IPS DF 19.7 (cell line): ENCODE results near the gene DVL1.

Experiments used
- DNase-seq: peaks from one replicate; pipeline ENCODE4 v3.0.0-alpha.2; 2013; ENCODE audit warnings: low read depth, low spot score

DVL1 gene

DNA sequence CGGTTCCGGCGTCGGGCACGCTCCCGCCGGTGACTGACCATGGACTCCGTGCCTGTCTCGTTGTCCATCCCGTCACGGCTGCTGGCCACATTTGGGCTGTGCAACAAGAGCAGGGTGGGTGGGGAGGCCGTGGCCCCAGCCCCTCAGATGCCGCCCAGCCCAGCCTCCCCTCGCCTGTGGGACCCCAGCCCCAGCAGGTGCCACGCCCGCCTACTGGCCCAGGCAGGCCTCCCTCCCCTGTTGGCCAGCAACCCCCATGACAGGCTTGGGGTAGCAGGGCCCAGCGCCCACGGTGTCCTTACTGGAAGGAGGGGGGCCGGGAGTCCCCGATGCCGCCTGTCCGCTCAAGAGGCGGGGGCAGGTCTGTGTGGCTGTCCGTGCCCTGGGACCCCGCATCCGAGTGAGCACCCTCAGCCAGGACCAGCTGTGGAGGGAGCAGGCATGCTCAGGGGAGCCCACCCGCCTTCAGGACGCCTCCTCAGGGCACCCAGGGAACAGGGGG lies 7.1 kb downstream of the DVL1 start:
- no peak for DNase-seq

DNA sequence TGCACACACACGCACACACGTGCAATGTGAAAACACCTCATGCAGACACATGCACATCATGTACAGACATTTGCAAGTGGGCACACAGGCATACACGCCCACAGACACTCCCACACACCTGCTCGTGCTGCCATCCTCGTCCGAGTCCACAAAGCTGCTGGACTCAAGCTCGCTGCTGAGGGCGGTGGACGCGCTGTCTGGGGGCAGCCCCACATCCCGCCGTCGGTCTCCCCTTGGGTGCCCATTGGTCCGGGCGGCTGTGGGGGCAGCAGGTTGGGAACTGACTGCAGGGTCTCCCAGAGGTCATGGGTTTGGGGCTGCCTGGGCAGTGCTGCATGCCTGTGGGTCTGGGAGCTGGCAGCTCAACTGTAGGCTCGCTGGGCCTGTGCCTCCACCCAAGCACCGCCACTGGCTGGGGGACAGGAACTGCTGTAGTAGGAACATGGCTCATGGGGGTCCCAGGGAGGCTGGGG lies 7.6 kb downstream of the DVL1 start:
- no peak for DNase-seq

DNA sequence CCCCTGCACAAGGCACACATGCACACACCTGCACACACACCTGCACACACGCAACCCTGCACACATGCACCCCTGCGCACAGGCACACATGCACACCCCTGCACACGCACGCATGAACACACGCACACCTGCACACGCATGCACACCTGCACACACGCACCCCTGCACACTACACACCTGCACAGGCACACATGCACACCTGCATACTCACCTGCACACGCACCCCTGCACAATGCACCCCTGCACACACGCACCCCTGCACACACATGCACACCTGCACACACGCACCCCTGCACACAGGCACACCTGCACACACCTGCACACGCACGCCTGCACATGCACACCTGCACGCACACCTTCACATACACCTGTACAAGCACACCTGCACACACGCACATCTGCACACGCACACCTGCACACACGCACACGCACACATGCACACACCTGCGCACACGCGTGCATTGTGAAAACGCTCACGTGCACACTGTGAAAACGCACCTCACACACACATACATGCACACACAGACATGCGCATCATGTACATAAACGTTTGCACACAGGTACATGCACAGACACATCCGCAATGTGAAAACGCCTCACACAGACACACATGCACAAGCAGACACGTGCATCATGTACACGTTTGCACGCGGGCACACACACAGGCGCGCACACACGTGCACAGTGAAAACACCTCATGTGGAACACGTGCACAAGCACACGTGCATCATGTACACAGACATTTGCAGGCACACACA lies 8.2 kb downstream of the DVL1 start:
- DNase-seq: no peak

DNA sequence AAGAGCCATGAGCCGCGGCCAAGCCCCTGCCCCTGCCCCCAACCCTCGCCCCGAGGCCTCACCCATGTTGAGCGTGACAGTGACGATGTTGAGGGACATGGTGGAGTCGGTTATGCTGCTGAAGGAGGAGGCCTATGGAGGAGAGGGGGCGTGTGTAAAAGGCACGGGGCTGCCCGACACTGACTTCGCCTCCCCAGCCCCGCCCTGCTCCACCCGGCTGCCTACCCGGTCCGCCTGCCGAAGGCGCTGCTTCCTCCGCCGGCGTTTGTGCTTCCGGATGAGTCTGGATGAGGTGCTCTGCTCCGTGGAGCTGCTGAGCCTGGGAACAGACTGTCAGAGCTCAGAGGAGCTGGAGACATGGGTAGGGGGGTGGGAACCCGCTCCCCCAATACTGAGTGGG lies 9.0 kb downstream of the DVL1 start:
- no peak for DNase-seq

DNA sequence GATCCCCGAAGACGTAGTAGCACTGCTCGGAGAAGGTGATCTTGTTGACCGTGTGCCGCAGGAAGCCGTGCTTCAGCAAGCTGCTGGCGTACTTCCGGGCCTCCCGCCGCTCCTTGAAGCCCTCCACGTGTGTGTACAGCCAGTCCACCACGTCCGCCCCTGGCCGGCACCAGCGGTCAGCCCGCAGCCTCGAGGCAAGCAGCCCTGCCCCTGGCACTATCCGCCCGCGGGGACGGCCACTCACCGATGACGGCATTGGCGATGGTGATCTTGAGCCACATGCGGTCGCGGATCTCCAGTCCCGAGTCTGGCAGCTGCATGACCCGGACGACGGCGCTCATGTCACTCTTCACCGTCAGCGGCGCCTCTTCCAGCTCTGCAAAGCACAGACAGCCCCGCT lies 10.9 kb downstream of the DVL1 start:
- DNase-seq: no peak

DNA sequence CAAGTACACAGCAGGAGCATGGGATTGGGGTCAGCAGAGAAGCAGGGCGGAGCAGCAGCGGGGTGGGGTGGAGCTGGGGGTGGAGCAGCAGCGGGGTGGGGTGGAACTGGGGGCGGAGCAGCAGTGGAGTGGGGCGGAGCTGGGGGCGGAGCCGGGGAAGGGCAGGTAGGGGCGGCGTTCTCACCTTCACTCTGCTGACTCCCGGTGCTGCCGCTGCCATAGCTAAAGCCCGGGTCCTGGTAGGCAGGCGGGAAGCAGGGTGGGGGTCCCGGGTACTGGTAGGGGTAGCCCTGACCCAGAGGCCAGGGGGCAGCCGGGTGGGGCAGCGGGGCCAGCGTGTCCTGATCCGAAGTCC lies 11.4 kb downstream of the DVL1 start:
- no peak for DNase-seq

DNA sequence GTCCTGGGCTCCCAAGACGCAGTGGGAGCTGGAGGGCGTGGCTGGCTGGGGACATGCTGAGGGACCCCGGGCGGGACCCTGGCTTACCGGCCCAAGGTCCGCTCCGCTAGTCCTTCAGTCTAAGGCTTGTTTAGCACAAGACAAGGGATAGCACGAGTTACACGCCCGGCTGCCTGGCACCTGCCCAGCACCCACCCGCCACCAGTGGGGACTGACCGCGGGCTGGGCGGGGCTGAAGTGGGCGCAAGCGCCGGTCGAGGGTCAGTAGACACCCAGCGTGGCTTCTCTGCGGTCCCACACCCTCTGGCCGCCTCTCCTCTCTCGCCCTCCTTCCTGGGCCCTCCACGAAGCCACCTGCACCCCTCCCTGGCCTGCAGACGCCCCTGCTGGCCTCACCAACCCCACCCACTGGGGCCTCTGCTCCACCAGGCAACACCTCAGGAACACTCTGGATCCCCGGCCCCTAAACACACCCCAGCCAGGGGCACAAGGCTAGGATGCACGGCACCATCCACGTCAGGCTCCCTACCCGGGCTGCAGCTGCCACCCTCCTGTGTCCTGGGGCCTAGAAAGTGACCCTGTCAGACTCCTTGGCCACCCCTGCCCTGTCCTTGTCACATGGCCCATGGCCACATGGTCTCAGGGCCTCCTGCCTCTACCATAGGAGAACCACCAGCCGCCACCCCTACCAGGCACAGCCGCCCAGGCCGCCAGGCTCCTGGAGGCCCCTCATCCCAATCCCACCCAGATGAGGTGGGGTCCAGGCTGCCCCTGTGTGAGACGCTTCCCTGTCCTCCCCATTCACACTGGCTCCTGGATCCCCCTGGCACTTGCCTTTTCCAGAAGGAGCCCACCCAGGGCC lies 12.1 kb downstream of the DVL1 start:
- DNase-seq: no peak

DNA sequence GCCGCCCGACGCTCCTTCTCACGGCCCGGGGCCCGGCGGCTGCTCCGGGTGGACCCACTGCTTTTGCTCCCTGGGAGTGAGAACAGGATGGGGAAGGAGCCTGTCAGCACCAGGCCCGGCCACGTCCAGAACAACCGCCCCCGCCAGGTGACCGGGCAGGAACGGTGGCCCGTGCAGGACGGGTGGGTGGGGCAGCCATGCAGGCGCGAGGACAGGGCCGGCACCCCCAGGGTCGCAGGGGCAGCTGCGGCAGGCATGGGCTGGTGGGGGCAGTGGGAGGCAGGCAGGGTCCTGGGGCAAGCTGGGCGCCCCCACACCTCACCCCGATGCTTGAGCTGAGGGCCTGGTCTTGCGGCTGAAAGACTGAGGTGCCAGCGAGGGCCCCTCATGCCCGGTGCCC lies 12.8 kb downstream of the DVL1 start:
- no peak for DNase-seq

DNA sequence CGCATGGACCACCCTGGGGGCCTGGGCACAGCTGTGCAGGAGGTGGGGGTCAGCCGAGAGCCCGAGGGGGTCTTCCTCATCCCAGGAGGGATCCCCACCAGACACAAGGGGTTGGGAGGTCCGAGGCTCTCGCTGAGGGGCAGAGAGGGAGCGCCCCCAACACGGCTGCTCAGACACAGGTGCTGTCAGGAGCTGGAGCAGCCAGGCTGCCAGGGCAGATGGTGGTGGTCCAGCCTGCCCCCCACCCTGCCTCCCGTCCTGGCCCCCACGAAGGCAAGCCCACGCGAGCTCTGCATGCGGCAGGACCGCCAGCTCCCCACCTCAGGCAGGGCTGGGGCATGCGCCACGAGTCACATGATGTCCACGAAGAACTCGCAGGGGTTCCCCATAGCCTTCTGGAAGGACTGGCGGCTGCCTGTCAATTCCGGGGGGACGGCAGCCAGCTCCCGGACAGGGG lies 13.4 kb downstream of the DVL1 start:
- DNase-seq: no peak

DNA sequence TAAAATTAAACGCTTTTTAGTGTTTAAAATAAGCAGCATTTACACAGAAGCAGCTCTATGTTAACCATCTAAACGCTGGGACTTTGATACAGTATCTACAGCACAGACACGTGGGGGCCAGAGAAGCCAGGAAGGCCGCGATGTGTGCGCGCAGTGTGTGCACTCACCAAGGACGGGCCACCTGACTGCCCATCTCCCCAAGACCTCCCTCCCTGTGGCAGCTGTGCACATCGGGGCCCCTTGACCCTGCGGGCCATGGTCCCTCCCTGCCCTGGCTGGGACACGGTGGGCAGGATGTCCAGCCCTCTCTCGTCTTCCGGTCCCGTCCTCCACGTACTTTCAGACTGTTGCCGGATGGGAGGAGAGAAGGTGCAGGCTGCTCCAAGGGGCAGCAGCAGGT lies 13.9 kb downstream of the DVL1 start:
- no peak for DNase-seq

DNA sequence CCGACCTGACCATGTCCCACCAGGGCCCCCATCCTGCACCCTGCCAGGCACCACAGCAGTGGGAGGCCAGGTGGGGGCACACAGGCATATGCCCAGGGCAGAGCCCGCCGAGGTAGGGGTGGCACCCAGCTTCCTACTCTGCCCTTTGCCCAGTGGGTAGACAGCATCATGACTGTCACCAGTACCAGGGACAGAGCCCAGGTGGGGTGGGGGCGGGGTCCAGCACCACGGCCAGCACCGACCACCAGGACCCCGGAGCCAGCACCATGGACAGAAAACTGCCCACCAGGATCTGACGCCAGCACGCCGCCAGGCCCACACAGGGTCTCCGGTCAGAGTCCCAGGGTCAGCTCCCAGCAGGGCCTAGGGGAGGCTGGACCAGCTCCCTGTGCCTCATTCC lies 14.4 kb downstream of the DVL1 start:
- DNase-seq: no peak

DNA sequence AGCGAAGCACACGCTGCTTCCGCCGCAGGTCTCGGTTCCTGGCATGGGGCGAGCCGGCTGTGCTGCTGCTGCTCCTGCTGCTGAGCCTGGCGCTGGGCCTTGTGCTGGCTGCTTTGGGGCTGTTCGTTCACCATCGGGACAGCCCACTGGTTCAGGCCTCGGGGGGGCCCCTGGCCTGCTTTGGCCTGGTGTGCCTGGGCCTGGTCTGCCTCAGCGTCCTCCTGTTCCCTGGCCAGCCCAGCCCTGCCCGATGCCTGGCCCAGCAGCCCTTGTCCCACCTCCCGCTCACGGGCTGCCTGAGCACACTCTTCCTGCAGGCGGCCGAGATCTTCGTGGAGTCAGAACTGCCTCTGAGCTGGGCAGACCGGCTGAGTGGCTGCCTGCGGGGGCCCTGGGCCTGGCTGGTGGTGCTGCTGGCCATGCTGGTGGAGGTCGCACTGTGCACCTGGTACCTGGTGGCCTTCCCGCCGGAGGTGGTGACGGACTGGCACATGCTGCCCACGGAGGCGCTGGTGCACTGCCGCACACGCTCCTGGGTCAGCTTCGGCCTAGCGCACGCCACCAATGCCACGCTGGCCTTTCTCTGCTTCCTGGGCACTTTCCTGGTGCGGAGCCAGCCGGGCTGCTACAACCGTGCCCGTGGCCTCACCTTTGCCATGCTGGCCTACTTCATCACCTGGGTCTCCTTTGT lies 15.5 kb downstream of the DVL1 start:
- no peak for DNase-seq

DNA sequence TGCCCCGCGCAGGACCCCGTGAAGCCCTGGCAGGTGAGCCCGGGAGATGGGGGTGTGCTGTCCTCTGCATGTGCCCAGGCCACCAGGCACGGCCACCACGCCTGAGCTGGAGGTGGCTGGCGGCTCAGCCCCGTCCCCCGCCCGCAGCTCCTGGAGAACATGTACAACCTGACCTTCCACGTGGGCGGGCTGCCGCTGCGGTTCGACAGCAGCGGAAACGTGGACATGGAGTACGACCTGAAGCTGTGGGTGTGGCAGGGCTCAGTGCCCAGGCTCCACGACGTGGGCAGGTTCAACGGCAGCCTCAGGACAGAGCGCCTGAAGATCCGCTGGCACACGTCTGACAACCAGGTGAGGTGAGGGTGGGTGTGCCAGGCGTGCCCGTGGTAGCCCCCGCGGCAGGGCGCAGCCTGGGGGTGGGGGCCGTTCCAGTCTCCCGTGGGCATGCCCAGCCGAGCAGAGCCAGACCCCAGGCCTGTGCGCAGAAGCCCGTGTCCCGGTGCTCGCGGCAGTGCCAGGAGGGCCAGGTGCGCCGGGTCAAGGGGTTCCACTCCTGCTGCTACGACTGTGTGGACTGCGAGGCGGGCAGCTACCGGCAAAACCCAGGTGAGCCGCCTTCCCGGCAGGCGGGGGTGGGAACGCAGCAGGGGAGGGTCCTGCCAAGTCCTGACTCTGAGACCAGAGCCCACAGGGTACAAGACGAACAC lies 16.3 kb downstream of the DVL1 start:
- DNase-seq: no peak

DNA sequence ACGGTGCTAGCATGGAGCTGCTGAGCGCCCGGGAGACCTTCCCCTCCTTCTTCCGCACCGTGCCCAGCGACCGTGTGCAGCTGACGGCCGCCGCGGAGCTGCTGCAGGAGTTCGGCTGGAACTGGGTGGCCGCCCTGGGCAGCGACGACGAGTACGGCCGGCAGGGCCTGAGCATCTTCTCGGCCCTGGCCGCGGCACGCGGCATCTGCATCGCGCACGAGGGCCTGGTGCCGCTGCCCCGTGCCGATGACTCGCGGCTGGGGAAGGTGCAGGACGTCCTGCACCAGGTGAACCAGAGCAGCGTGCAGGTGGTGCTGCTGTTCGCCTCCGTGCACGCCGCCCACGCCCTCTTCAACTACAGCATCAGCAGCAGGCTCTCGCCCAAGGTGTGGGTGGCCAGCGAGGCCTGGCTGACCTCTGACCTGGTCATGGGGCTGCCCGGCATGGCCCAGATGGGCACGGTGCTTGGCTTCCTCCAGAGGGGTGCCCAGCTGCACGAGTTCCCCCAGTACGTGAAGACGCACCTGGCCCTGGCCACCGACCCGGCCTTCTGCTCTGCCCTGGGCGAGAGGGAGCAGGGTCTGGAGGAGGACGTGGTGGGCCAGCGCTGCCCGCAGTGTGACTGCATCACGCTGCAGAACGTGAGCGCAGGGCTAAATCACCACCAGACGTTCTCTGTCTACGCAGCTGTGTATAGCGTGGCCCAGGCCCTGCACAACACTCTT lies 17.0 kb downstream of the DVL1 start:
- no peak for DNase-seq

DNA sequence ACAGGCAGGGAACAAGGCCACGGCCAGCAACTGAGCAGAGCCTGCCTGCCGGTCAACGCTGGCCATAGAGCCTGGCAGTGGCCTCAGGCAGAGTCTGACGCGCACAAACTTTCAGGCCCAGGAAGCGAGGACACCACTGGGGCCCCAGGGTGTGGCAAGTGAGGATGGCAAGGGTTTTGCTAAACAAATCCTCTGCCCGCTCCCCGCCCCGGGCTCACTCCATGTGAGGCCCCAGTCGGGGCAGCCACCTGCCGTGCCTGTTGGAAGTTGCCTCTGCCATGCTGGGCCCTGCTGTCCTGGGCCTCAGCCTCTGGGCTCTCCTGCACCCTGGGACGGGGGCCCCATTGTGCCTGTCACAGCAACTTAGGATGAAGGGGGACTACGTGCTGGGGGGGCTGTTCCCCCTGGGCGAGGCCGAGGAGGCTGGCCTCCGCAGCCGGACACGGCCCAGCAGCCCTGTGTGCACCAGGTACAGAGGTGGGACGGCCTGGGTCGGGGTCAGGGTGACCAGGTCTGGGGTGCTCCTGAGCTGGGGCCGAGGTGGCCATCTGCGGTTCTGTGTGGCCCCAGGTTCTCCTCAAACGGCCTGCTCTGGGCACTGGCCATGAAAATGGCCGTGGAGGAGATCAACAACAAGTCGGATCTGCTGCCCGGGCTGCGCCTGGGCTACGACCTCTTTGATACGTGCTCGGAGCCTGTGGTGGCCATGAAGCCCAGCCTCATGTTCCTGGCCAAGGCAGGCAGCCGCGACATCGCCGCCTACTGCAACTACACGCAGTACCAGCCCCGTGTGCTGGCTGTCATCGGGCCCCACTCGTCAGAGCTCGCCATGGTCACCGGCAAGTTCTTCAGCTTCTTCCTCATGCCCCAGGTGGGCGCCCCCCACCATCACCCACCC lies 17.9 kb downstream of the DVL1 start, which contains the start of gene TAS1R3:
Gene TAS1R3, plus strand, starts transcription at position 213 of the 898 bp plus-strand sequence. Its CDS starts 66 bp downstream, at position 279.
- DNase-seq: no peak

DNA sequence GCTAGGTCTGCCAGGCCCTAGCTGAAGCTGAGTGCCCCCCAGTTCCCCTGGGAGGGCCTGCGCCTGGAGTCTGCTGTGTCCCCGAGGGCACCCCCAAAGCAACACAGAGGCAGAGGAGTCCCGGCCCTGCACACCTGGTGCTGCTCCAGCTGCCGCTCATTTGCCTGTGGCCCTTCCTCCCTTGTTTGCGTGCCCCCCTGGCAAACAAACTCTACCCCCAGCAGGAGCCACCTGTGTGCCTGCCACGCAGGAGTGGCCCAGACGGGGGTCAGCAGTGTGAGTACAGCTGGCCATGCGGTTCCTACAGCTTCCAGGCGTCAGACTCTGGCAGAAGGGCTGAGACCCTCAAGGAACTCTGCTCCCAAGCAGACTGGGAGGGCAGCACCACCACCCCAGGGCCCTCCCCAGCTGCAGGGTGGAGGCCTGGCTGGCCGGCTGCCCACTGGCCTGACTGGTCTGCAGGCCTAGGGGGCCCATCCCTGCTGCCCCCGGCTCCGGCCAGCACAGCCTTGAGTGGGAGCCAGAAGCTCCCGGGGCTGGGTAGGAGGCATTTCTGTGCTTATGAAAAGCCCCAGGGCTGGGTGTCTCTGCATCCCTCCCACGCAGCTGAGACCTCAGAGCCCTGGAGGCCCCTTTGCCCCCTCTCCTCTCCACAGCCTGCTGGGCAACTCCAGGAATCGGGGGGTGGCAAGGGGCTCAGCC lies 18.7 kb downstream of the DVL1 start:
- DNase-seq: no peak

DNA sequence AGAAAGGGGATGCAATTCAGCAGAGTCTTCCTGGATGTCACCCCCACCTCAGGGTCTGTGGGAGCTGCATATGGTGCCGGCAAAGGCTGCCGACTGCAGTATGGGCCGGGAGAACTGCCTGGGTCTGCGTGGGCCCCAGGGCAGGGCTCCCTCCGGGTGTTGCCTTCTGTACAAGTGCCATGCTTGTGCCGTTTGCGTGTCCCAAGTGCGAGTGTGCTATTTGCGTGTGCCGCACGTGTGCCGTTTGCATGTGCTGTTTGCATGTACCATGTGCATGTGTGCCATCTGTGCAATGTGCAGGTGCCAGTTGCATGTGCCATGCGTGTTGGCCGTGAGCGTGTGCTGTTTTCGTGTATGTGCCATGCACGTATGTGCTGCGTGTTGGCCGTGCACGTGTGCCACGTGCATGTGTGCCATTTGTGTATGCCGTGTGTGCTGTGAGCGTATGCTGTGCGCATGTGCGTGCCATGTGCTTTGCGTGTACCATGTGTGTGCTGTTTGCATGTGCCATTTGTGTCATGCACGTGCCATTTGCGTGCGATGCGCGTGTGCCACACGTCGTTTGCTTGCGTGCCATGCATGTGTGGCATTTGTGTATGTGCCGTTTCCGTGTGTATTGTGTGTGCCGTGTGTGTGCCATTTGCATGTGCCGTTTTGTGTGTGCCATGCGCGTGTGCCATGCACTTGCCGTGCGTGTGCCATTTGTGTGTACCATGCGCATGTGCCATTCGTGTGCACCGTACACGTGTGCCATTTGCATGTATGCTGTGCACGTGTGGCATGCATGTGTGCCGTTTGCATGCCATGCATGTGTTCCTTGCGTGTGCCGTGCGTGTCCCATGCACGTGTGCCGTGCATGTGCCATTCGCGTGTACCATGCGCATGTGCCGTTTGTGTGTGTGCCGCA lies 19.7 kb downstream of the DVL1 start:
- DNase-seq: no peak

DNA sequence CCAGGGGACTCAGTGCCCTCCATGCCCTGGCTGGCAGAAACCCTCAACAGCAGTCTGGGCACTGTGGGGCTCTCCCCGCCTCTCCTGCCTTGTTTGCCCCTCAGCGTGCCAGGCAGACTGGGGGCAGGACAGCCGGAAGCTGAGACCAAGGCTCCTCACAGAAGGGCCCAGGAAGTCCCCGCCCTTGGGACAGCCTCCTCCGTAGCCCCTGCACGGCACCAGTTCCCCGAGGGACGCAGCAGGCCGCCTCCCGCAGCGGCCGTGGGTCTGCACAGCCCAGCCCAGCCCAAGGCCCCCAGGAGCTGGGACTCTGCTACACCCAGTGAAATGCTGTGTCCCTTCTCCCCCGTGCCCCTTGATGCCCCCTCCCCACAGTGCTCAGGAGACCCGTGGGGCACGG lies 21.0 kb downstream of the DVL1 start:
- DNase-seq: no peak
